K562 (cell line): Measurements from ENCODE around the gene CMIP. TPM values are rescaled to one million over a fixed set of nuclear protein-coding genes. Genes with fewer than 3 reads are reported as not detected.

Source experiments
- AFF4 ChIP-seq: sonication (generic); formaldehyde crosslinking; IDR thresholded peaks from 2 replicates; pipeline ENCODE4 v1.8.0; 2023; ENCODE audit warnings: mild to moderate bottlenecking, missing genetic modification reagents
- BMI1 ChIP-seq: fragments of 150-350 bp; IDR thresholded peaks from 2 replicates; pipeline ENCODE4 v1.6.1; 2014; ENCODE audit warnings: low read length
- CREM ChIP-seq: IDR thresholded peaks from 2 replicates; pipeline ENCODE4 v1.6.1; 2014; ENCODE audit warnings: antibody characterized with exemption, low read depth
- DIDO1 ChIP-seq: fragments of 450-650 bp; IDR thresholded peaks from 2 replicates; pipeline ENCODE4 v1.6.1; 2016; ENCODE audit warnings: low read depth, missing biosample characterization, missing genetic modification characterization
- EP300 ChIP-seq: IDR thresholded peaks from 2 replicates; pipeline ENCODE4 v1.6.1; 2012; ENCODE audit warnings: low read length, improper control_type of control experiment
- HMGN3 ChIP-seq: IDR thresholded peaks from 2 replicates; pipeline ENCODE4 v1.6.1; 2011; ENCODE audit warnings: borderline replicate concordance, low read depth, mild to moderate bottlenecking, mixed read lengths, low read length; ENCODE audit not compliant: insufficient read length; ENCODE audit errors: extremely low read depth
- MGA ChIP-seq: fragments of 450-650 bp; IDR thresholded peaks from 2 replicates; pipeline ENCODE4 v1.6.1; 2016; ENCODE audit warnings: mild to moderate bottlenecking, moderate library complexity
- ZNF124 ChIP-seq: sonication (generic); formaldehyde crosslinking; IDR thresholded peaks from 2 replicates; pipeline ENCODE4 v1.8.1; 2022; ENCODE audit warnings: missing genetic modification reagents
- polyA plus RNA-seq, 8 experiments: library from polyadenylated mRNA; depleted of rRNA in 4 of 8; stranded (reverse) in 5 of 8; unstranded in 3 of 8; fragments of >200 nt; fragmentation: Nextera tagmentation in 2 of 8; fragmentation: Illumina TruSeq in 1 of 8; extraction: Ambion mirVana in 2 of 8; extraction: Trizol in 1 of 8; gene quantifications; 2 replicates each; pipeline versions ENCODE4 v1.2.1 to v1.2.3, GENCODE V29; 2011 to 2014; ENCODE audit warnings: inconsistent platforms in 1 of 8, missing spikeins in 1 of 8
- total RNA-seq, 7 experiments: library from RNA; depleted of rRNA in 6 of 7; stranded (reverse); fragments of >200 nt in 6 of 7; fragmentation: Illumina TruSeq in 2 of 7; extraction: Trizol in 2 of 7; gene quantifications; 2 replicates each; pipeline versions ENCODE4 v1.2.1 to v1.2.3, GENCODE V29; 2011 to 2021; ENCODE audit warnings: low replicate concordance in 1 of 7
- TF ChIP-seq, protein P1 (sequence below): sonication (generic); formaldehyde crosslinking; IDR thresholded peaks from 2 replicates; pipeline ENCODE4 v1.8.0; 2022; ENCODE audit warnings: mild to moderate bottlenecking, missing genetic modification reagents

The CMIP gene
- total and polyA plus RNA-seq, 9 of the 15 experiments (the other 6 are each of a cell fraction or from before 2014, with no cell fraction given), result 0.94 to 82.5 (median 10.3) TPM

DNA sequence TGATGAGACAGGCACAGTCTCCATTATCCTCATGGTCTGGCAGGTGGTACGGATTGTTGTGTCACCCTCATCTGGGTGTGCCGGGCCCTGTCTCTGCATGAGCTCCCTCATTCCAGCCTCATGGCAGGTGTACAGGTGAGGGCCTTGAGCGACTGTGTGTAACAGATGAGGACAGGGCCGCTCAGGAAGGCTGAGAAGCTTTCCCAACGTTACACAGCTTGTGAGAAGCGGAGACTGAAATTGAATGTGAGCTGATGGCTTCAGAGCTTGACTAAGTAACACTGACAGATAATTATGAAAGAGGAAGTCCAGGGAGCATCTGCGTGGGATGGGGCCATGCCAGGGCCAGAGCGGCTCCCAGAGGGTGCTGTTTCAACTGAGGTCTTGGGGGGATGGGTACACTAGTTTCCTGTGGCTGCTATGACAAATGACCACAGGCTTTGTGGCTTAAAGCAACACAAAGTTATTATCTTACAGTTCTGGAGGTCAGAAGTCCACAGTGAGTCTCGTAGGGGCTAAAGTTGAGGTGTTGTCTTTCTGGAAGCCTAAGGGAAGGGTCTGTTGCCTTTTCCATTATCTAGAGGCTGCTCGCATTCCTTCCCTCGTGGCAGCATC is 36.7 kb downstream of the CMIP start (continued):
- no peak for TF ChIP-seq HMGN3
- peak; percentile 73 for TF ChIP-seq CREM
- TF ChIP-seq BMI1, result no peak
- peak; percentile 88 for TF ChIP-seq EP300
- TF ChIP-seq AFF4 (CRISPR knock-in tag), result no peak
- no peak for TF ChIP-seq ZNF124 (CRISPR knock-in tag)
- TF ChIP-seq DIDO1 (tag), result no peak
- no peak for TF ChIP-seq MGA
- TF ChIP-seq, protein P1, sequence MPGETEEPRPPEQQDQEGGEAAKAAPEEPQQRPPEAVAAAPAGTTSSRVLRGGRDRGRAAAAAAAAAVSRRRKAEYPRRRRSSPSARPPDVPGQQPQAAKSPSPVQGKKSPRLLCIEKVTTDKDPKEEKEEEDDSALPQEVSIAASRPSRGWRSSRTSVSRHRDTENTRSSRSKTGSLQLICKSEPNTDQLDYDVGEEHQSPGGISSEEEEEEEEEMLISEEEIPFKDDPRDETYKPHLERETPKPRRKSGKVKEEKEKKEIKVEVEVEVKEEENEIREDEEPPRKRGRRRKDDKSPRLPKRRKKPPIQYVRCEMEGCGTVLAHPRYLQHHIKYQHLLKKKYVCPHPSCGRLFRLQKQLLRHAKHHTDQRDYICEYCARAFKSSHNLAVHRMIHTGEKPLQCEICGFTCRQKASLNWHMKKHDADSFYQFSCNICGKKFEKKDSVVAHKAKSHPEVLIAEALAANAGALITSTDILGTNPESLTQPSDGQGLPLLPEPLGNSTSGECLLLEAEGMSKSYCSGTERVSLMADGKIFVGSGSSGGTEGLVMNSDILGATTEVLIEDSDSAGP (CRISPR knock-in tag), result no peak
